Heart right ventricle (tissue), 16 donors: ENCODE measurements around the gene LRP1B. TPM values are rescaled to one million over a fixed set of nuclear protein-coding genes. Genes with fewer than 3 reads are reported as not detected.

Source experiments
- ATAC-seq, 8 donors: fragments of 200-7000 bp; cut with Tn5 transposase; one replicate each; pipeline ENCODE4 v1.9.1; 2020; ENCODE audit warnings: mild to moderate bottlenecking in 8 of 8, moderate library complexity in 8 of 8, moderate number of reproducible peaks in 1 of 8
- DNase-seq, 2 donors: peaks; one replicate each; pipeline ENCODE4 v3.0.0-alpha.2; 2020
- H3K27ac ChIP-seq, 10 donors: fragments of 200-600 bp; sonication (generic) in 2 of 10; one replicate each; pipeline versions ENCODE4 v1.5.0 to v1.8.0; 2020 to 2022; ENCODE audit warnings: mild to moderate bottlenecking in 3 of 10
- H3K27me3 ChIP-seq, 7 donors: fragments of 200-600 bp; one replicate each; pipeline ENCODE4 v1.8.0; 2021 to 2022; ENCODE audit warnings: mild to moderate bottlenecking in 2 of 7
- H3K36me3 ChIP-seq, 9 donors: fragments of 200-600 bp; sonication (generic) in 1 of 9; one replicate each; pipeline versions ENCODE4 v1.5.0 to v1.8.0; 2020 to 2022; ENCODE audit warnings: mild to moderate bottlenecking in 2 of 9
- H3K4me1 ChIP-seq, 9 donors: fragments of 200-600 bp; sonication (generic) in 1 of 9; one replicate each; pipeline versions ENCODE4 v1.5.0 to v1.8.0; 2020 to 2022; ENCODE audit warnings: mild to moderate bottlenecking in 4 of 9
- H3K4me3 ChIP-seq, 10 donors: fragments of 200-600 bp; sonication (generic) in 2 of 10; one replicate each; pipeline versions ENCODE4 v1.5.0 to v1.8.0; 2020 to 2022; ENCODE audit warnings: mild to moderate bottlenecking in 7 of 10, moderate library complexity in 2 of 10
- H3K9me3 ChIP-seq, 11 donors: fragments of 200-600 bp in 10 of 11; sonication (generic) in 2 of 11; one replicate each; pipeline versions ENCODE4 v1.5.0 to v1.8.0; 2013 to 2022; ENCODE audit warnings: mild to moderate bottlenecking in 2 of 11, control low read depth in 1 of 11, moderate library complexity in 1 of 11
- WGBS, 2 donors: extraction: QIAGEN DNeasy Blood & Tissue Kit; methylation state at CpG; one replicate each; pipeline ENCODE4 v1.1.7; 2013; ENCODE audit warnings: inconsistent platforms in 1 of 2; 5-methylcytosine and 5-hydroxymethylcytosine counted together
- intact Hi-C, 10 donors: fragments of 100-400 bp; cut with DNase I; formaldehyde crosslinking; loops; one replicate each; pipeline versions ENCODE4 v1.11.1 to v1.14.2; 2022
- polyA plus RNA-seq, 2 donors: library from polyadenylated mRNA; stranded (reverse); fragments of 200-250 nt; gene quantifications; one replicate each; pipeline ENCODE4 v1.2.3, GENCODE V29; 2013
- total RNA-seq, 10 donors: library from RNA; stranded (reverse); fragmentation: NEBNext Ultra II Directional in 3 of 10; extraction: Animal tissue kit (Norgen Biotek cat#: 25700) in 3 of 10; gene quantifications; one replicate each; pipeline versions ENCODE4 v1.2.1 to v1.2.4, GENCODE V29; 2021 to 2023
- TF ChIP-seq, protein P1 (sequence below), 9 donors: fragments of 200-600 bp; sonication (generic) in 2 of 9; IDR thresholded peaks; one replicate each; pipeline versions ENCODE4 v1.5.0 to v1.8.0; 2021 to 2022; ENCODE audit warnings: antibody characterized with exemption in 9 of 9, mild to moderate bottlenecking in 5 of 9, moderate library complexity in 1 of 9
- donor health status: Arrhythmogenic right ventricular cardiomyopathy.
- donor health status: ischemic (EF 13 %, LVEDD 7.1; RV severe dilation, severe dysfunction).
- donor health status: healthy with polysubstance abuse.
- donor health status: DM: no; HTN: yes; CAD: no.
- donor health status: DM: no; HTN: no; CAD: no.
- donor health status: ischemic (EF 25% LVEDD 6.9; RV normal size, moderate dysfunction).
- donor health status: ischemic (EF 25% LVEDD 5.7; RV mildly dilated, moderate dysfunction).
- donor health status: healthy.
- donor health status: DM: yes; HTN: yes; CAD: no.
- donor health status: Ischemic cardiomyopathy.
- donor health status: ischemic (EF 35%, LVEDD 5.7; RV mildly dilated, moderate dysfunction).
- donor health status: nonischemic (EF 11% LVEDD 7.7; RV severe dilation, severe dysfunction).
- donor health status: DM: yes; HTN: yes; CAD: no.
- donor health status: PGD.
- donor health status: ischemic (EF 29% LVEDD 5.4; RV normal size, mild dysfunction).
- donor health status: nonischemic (EF 23%, LVEDD 6.1; RV moderate dilation, normal function).

LRP1B gene
- total and polyA plus RNA-seq, 12 donors: 0.02 to 0.27 (median 0.14) TPM; not detected in 1

DNA sequence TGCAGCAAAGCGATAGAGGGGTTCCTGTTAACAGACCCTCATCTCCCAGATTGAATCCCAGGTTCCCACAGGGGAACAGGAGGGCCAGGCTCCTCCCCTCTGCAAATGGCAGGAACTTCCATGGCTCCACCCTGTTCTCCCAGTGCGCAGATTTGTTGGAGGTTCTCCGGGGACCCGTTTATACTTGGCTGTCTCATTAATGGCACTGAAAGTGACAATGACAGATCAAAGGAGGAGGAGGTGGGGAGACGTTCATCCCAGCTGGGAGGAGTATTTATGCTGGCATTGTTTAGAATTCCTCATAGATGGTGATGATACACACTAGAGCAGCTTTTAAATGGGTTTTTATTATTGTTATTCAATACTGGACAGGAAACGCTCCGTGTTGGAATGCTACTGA is 186.9 kb downstream of the LRP1B start:
- TF ChIP-seq, protein P1, sequence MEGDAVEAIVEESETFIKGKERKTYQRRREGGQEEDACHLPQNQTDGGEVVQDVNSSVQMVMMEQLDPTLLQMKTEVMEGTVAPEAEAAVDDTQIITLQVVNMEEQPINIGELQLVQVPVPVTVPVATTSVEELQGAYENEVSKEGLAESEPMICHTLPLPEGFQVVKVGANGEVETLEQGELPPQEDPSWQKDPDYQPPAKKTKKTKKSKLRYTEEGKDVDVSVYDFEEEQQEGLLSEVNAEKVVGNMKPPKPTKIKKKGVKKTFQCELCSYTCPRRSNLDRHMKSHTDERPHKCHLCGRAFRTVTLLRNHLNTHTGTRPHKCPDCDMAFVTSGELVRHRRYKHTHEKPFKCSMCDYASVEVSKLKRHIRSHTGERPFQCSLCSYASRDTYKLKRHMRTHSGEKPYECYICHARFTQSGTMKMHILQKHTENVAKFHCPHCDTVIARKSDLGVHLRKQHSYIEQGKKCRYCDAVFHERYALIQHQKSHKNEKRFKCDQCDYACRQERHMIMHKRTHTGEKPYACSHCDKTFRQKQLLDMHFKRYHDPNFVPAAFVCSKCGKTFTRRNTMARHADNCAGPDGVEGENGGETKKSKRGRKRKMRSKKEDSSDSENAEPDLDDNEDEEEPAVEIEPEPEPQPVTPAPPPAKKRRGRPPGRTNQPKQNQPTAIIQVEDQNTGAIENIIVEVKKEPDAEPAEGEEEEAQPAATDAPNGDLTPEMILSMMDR (IDR thresholded peaks at IDR 0.05): no peak
- DNase-seq (no peak), ATAC-seq (no peak)
- H3K27ac ChIP-seq: no peak overlapping the region
- WGBS, 2 donors: 70 to 71% methylated on average over 7 of the region's 7 CpGs
- no peaks in the 10 kb centered on the region for H3K4me1 ChIP-seq
- intact Hi-C loops: no loop called here
- H3K4me3 ChIP-seq: no peak overlapping the region
- no peaks in the 10 kb centered on the region for H3K9me3 ChIP-seq
- no peaks in the 10 kb centered on the region for H3K36me3 ChIP-seq
- no peaks in the 10 kb centered on the region for H3K27me3 ChIP-seq

DNA sequence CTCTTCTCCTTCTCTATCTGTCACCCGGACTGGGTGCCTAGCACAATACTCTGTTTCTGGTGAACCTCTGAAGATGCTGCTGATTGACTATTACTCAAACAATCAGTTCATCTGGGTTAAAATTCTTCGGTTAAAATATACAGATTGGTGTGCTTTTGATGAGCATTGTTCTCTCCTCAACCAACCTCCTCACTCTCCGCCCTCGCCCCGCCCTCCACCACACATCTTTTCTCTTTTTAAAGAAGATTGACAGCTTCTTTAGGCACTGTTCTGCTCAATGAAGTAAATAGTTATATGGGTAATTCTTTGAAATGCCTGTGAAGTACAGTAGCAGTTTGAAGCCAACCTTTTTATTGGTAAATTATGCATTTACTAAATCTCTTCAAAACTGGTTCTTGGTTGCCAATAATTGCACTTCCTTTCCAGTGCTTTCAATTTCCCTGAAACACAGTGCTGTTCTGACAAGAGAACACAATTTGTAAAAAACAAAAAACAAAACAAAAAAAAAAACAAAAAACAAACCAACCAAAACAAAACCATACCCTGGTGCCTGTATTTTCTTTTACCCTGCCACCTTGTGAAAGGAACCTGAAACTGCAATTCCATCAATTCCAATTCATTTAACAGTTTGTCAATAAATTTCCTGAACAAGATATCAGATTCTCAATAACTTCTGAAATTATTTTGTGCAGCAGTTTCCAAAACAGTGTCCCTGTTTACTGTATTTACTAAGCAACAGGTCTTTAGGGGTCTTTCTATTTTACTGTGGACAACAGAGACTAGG is 188.6 kb downstream of the LRP1B start:
- Histone ChIP-seq H3K9me3 (peaks cover 0 to 15% (median 0%) of the 10 kb centered on the region in 11 donors), H3K27ac (no peak overlapping the region), H3K36me3 (no peaks in the 10 kb centered on the region), H3K4me1 (no peaks in the 10 kb centered on the region), H3K4me3 (no peak overlapping the region), H3K27me3 (no peaks in the 10 kb centered on the region)
- intact Hi-C loops: no loop called here
- TF ChIP-seq, protein P1 (IDR thresholded peaks at IDR 0.05): peak in 1 of 9 donors; percentile 12
- DNase-seq: no peak
- WGBS, 2 donors: 74 to 83% methylated on average over 5 of the region's 5 CpGs
- ATAC-seq: no peak

DNA sequence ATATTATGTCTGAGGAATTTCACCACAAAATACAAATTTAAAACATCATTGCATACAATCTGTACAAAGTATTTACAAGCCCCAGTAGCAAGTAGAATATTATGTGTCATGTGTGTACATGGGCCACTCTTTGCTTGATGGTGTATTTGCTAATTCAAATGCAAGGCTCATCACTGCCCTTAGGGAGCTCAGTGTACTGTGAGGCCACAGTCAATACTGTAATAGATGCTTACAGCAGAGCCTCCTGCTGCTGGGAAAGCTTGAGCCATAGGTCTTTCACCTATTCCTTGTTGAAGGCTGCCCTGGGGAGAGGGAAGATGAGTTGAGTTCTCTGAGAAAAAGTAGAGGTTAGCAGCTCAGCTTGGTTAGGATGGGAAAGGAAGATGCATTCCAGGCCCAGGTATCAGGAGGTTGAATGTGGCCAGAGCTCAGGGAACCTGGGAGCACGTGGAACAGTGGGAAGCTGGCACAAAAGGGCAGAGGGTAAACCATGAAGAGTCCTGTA is 189.6 kb downstream of the LRP1B start:
- Histone ChIP-seq H3K9me3 (peaks cover 0 to 15% (median 0%) of the 10 kb centered on the region in 11 donors), H3K27ac (no peak overlapping the region), H3K4me3 (no peak overlapping the region), H3K36me3 (no peaks in the 10 kb centered on the region), H3K27me3 (no peaks in the 10 kb centered on the region), H3K4me1 (no peaks in the 10 kb centered on the region)
- no peak for DNase-seq
- intact Hi-C loops: no loop called here
- ATAC-seq: no peak
- WGBS, 2 donors: 68 to 74% methylated on average over 1 of the region's 1 CpG
- TF ChIP-seq, protein P1 (IDR thresholded peaks at IDR 0.05): no peak

DNA sequence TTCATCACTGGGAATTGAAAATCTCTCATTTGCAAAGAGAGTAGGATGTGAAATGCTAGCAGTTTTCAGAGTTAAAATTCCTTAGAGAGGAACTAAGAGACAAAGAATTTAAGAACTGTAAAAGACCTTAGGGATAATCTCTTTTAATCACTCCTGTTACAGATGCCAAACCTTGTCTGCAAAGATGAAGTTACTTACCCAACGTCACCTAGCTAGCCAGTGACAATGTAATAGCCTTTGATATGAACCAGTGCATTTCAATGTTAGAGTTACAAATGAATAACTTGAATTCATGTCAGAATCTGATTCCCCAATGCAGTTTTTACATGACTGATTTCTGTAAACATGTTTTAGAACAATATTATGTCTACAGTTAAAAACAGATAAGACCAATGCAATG is 190.1 kb downstream of the LRP1B start:
- Histone ChIP-seq H3K27ac (no peak overlapping the region), H3K4me3 (no peak overlapping the region), H3K27me3 (no peaks in the 10 kb centered on the region), H3K4me1 (no peaks in the 10 kb centered on the region), H3K9me3 (peaks cover 0 to 15% (median 0%) of the 10 kb centered on the region in 11 donors), H3K36me3 (no peaks in the 10 kb centered on the region)
- intact Hi-C loops: no loop called here
- 45% methylated on average over 1 of the region's 1 CpG for WGBS, 2 donors
- ATAC-seq (no peak), DNase-seq (no peak)
- TF ChIP-seq, protein P1 (IDR thresholded peaks at IDR 0.05): no peak
